IPS-NIHi11 (cell line): ENCODE data around the gene GALNS.

Experiments
- DNase-seq: peaks from one replicate; pipeline ENCODE4 v3.0.0; 2012; ENCODE audit warnings: mixed read lengths, low spot score

Gene GALNS

GRCh38 chr16:88770461-88771293 lies 86.1 kb downstream of the GALNS start:
- peak; percentile 71 for DNase-seq

GRCh38 chr16:88769617-88770460 lies 86.9 kb downstream of the GALNS start:
- peak; percentile 90 for DNase-seq

- DNase-seq: no peak
Measured at GRCh38 chr16:88768071-88768783, 88.5 kb downstream of the GALNS start.

GRCh38 chr16:88767546-88768070 lies 89.1 kb downstream of the GALNS start:
- DNase-seq: no peak

GRCh38 chr16:88766975-88767374 lies 89.8 kb downstream of the GALNS start:
- DNase-seq: no peak

- DNase-seq: peak; percentile 59
Measured at GRCh38 chr16:88764913-88765349, 91.8 kb downstream of the GALNS start.

- no peak for DNase-seq
Measured at GRCh38 chr16:88764080-88764479, 92.7 kb downstream of the GALNS start.
